HL-60 (cell line): ENCODE data around the gene DNAH14.

Source experiments
- DNase-seq, 2 experiments: peaks; one replicate each; pipeline ENCODE4 v3.0.0-alpha.2; 2010 to 2020; ENCODE audit warnings: low read depth in 1 of 2, low spot score in 1 of 2
- H3K27ac ChIP-seq: fragments of 250-450 bp; sonication (Bioruptor Pico); replicated peaks from 2 replicates; pipeline ENCODE4 v1.5.1; 2020; ENCODE audit warnings: mild to moderate bottlenecking, moderate library complexity
- H3K27me3 ChIP-seq: fragments of 250-450 bp; sonication (Bioruptor Pico); 2 replicates; pipeline ENCODE4 v1.5.1; 2021; ENCODE audit warnings: mild to moderate bottlenecking, moderate library complexity; ENCODE audit not compliant: insufficient read depth, poor library complexity, severe bottlenecking
- H3K4me3 ChIP-seq: replicated peaks from 2 replicates; pipeline ENCODE4 v1.5.1; 2011; ENCODE audit warnings: mild to moderate bottlenecking, control low read depth, low read length; ENCODE audit not compliant: insufficient read depth
- GABPA ChIP-seq: IDR thresholded peaks from 2 replicates; pipeline ENCODE4 v1.6.1; 2012; ENCODE audit warnings: low read depth
- POLR2AphosphoS5 ChIP-seq: IDR thresholded peaks from 2 replicates; pipeline ENCODE4 v1.6.1; 2012; ENCODE audit warnings: low read depth
- SPI1 ChIP-seq: IDR thresholded peaks from 2 replicates; pipeline ENCODE4 v1.6.1; 2012; ENCODE audit warnings: low read depth, mild to moderate bottlenecking, borderline replicate concordance
- TF ChIP-seq, protein P1 (sequence below): IDR thresholded peaks from one replicate; pipeline ENCODE4 v1.5.1; 2011; ENCODE audit warnings: low read length, control low read depth, inconsistent platforms; ENCODE audit not compliant: insufficient read depth
- TF ChIP-seq, protein P2 (sequence below): IDR thresholded peaks from 2 replicates; pipeline ENCODE4 v1.6.1; 2012; ENCODE audit warnings: low read depth; ENCODE audit not compliant: insufficient replicate concordance

Gene DNAH14

DNA sequence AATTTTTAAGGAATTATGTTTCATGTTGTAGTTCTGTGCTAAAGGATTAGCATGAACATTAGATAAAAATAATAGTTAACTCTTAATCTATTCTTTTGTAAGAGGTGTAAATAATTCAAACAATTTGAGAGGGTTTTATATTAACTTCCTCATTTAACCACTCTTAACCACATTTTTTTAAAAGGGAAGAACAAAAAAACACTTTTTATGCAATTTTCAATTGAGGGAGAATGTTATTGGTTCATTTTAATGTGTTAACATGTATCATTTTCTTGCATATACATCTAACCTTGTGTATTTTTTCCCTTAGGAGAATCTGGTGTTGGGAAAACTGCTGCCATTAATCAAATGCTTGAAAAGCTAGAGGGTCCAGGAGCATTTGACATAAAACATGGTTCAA is 329.3 kb downstream of the DNAH14 start:
- Histone ChIP-seq H3K27ac (no peak overlapping the region), H3K4me3 (no peak overlapping the region), H3K27me3 (no peaks in the 10 kb centered on the region)
- TF ChIP-seq SPI1 (no peak), POLR2AphosphoS5 (no peak), GABPA (no peak)
- TF ChIP-seq, protein P1, sequence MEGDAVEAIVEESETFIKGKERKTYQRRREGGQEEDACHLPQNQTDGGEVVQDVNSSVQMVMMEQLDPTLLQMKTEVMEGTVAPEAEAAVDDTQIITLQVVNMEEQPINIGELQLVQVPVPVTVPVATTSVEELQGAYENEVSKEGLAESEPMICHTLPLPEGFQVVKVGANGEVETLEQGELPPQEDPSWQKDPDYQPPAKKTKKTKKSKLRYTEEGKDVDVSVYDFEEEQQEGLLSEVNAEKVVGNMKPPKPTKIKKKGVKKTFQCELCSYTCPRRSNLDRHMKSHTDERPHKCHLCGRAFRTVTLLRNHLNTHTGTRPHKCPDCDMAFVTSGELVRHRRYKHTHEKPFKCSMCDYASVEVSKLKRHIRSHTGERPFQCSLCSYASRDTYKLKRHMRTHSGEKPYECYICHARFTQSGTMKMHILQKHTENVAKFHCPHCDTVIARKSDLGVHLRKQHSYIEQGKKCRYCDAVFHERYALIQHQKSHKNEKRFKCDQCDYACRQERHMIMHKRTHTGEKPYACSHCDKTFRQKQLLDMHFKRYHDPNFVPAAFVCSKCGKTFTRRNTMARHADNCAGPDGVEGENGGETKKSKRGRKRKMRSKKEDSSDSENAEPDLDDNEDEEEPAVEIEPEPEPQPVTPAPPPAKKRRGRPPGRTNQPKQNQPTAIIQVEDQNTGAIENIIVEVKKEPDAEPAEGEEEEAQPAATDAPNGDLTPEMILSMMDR: no peak
- TF ChIP-seq, protein P2, sequence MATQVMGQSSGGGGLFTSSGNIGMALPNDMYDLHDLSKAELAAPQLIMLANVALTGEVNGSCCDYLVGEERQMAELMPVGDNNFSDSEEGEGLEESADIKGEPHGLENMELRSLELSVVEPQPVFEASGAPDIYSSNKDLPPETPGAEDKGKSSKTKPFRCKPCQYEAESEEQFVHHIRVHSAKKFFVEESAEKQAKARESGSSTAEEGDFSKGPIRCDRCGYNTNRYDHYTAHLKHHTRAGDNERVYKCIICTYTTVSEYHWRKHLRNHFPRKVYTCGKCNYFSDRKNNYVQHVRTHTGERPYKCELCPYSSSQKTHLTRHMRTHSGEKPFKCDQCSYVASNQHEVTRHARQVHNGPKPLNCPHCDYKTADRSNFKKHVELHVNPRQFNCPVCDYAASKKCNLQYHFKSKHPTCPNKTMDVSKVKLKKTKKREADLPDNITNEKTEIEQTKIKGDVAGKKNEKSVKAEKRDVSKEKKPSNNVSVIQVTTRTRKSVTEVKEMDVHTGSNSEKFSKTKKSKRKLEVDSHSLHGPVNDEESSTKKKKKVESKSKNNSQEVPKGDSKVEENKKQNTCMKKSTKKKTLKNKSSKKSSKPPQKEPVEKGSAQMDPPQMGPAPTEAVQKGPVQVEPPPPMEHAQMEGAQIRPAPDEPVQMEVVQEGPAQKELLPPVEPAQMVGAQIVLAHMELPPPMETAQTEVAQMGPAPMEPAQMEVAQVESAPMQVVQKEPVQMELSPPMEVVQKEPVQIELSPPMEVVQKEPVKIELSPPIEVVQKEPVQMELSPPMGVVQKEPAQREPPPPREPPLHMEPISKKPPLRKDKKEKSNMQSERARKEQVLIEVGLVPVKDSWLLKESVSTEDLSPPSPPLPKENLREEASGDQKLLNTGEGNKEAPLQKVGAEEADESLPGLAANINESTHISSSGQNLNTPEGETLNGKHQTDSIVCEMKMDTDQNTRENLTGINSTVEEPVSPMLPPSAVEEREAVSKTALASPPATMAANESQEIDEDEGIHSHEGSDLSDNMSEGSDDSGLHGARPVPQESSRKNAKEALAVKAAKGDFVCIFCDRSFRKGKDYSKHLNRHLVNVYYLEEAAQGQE: no peak
- no peak for DNase-seq

DNA sequence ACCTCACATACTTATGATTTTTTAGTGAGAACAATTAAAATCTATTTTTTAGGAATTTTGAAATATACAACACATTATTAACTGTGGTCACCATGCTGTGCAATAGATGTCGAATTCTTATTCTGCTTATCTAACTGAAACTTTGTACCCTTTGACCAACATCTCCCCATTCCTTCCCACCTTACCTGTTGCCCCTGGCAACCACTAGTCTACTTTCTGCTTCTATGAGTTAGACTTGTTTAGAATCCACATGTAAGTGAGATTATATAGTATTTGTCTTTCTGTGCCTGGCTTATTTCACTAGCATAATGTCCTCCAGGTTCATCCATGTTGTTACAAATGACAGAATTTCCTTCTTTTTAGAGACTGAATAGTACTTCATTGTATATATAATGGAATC is 330.1 kb downstream of the DNAH14 start:
- Histone ChIP-seq H3K4me3 (no peak overlapping the region), H3K27me3 (no peaks in the 10 kb centered on the region), H3K27ac (no peak overlapping the region)
- DNase-seq: no peak
- TF ChIP-seq POLR2AphosphoS5 (no peak), SPI1 (no peak), GABPA (no peak)
- TF ChIP-seq, protein P1: no peak
- TF ChIP-seq, protein P2: no peak

DNA sequence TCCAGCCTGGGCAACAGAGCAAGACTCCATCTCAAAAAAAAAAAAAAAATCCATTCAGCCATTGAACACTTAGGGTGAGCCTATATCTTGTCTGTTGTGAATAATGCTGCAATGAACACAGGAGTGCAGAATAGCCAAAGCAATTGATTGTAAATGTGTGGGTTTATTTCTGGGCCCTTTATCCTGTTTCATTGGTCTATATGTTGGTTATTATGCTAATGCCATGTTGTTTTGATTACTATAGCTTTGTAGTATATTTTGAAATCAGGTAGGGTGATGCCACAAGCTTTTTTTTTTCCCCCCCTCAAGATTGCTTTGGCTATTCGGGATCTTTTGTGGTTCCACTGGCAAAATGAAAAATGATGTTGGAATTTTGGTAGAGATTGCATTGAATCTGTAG is 330.8 kb downstream of the DNAH14 start:
- TF ChIP-seq SPI1: no peak
- TF ChIP-seq, protein P2: no peak
- TF ChIP-seq, protein P1: no peak
- no peak for TF ChIP-seq GABPA
- TF ChIP-seq POLR2AphosphoS5: no peak
- Histone ChIP-seq H3K27me3 (no peaks in the 10 kb centered on the region), H3K27ac (no peak overlapping the region), H3K4me3 (no peak overlapping the region)
- DNase-seq: no peak
